Keratinocyte (primary cell): ENCODE measurements around the gene C19orf38.

Experiments used
- EZH2 ChIP-seq: IDR thresholded peaks from one replicate; pipeline ENCODE4 v1.6.1; 2012; ENCODE audit warnings: inconsistent platforms, mild to moderate bottlenecking, low read length, moderate library complexity
- TF ChIP-seq, protein P1 (sequence below), 3 experiments: IDR thresholded peaks in 1 of 3; conservative IDR thresholded peaks in 1 of 3; optimal IDR thresholded peaks in 1 of 3; 2 replicates in 2 of 3; 3 replicates in 1 of 3; pipeline versions ENCODE3 to v1.5.1; 2011; ENCODE audit warnings: low read length in 3 of 3, mild to moderate bottlenecking in 3 of 3, moderate library complexity in 2 of 3, control low read depth in 1 of 3, inconsistent platforms in 1 of 3; ENCODE audit not compliant: insufficient read depth in 2 of 3; ENCODE audit errors: extremely low read depth in 1 of 3

DNA sequence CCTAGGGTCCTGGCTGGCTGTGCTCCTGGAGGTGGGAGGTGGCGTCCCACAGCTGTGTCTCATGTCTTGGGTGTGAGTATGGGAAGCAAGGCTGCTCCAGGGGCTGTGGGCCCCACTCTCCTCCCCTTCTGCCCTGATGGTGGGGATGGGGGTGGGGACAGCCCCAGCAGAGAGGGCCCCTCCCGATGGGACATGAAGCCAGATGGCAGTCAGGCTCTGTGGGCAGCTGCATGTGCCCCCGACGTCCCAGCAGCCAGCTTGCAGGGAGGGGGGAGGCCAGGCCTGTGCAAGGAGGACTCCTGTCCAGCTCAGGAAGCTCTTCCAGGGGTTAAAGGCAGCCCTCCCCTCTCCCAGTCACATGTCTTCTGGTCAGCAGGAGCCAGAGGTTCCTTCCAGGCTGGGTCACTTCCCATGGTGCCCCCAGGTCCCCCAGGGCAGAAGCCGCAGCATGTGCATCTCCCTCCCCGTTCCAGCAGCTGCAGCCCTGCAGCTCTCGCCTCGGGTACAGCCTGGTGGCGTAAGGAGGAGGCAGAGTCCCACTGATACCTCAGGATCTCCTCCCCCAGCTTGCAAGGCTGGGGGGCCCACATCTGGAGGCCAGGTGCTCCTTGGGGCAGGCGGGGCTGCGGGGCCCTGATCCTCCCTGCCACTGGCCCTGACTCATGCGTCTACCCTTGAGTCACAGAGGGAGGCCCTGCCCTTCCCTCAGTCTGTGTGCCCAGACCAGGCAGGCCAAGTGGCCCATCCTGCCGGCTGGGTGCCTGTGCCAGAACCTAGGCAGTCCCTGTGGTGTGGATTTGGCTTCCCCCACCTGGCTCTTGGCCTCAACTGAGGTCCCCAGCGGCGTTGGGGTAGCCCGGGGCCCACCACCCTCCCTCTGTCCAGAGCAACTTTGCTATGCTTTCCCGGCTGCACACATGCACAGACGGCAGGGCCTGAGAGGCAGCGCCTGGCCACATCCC is 67.2 kb downstream of the C19orf38 start:
- TF ChIP-seq, protein P1, sequence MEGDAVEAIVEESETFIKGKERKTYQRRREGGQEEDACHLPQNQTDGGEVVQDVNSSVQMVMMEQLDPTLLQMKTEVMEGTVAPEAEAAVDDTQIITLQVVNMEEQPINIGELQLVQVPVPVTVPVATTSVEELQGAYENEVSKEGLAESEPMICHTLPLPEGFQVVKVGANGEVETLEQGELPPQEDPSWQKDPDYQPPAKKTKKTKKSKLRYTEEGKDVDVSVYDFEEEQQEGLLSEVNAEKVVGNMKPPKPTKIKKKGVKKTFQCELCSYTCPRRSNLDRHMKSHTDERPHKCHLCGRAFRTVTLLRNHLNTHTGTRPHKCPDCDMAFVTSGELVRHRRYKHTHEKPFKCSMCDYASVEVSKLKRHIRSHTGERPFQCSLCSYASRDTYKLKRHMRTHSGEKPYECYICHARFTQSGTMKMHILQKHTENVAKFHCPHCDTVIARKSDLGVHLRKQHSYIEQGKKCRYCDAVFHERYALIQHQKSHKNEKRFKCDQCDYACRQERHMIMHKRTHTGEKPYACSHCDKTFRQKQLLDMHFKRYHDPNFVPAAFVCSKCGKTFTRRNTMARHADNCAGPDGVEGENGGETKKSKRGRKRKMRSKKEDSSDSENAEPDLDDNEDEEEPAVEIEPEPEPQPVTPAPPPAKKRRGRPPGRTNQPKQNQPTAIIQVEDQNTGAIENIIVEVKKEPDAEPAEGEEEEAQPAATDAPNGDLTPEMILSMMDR (optimal IDR thresholded peaks at IDR 0.05 in 1 of 3, IDR thresholded peaks at IDR 0.05 in 1 of 3, conservative IDR thresholded peaks at IDR 0.05 in 1 of 3; ENCODE audit: extremely low read depth in 1 of 3, insufficient read depth in 2 of 3, low read length in 3 of 3), result no peak
- TF ChIP-seq EZH2, result no peak
